Endothelial cell of umbilical vein (primary cell): ENCODE measurements around the gene TCAP. TPM values are rescaled to one million over a fixed set of nuclear protein-coding genes. Genes with fewer than 3 reads are reported as not detected.

Experiments used
- BruUV-seq: library from RNA; stranded (reverse); fragments of 400-500 nt; replicated peaks from 2 replicates; lab custom pipeline; 2021; lab: Mats Ljungman, UMichigan
- CTCF ChIA-PET: fragments of 300-600, 350-600 bp; sonication (Branson Sonifier 250); formaldehyde crosslinking; loops from one replicate; lab custom pipeline; 2021; ENCODE audit warnings: antibody characterized with exemption, inconsistent platforms; lab: Charles Lee
- POLR2A ChIA-PET: fragments of 300-600, 350-600 bp; sonication (Branson Sonifier 250); formaldehyde crosslinking; loops from one replicate; lab custom pipeline; 2021; ENCODE audit warnings: antibody characterized with exemption, inconsistent platforms; lab: Charles Lee
- DNase-seq: peaks from one replicate; pipeline ENCODE4 v3.0.0-alpha.2; 2011; ENCODE audit warnings: low read depth, low spot score
- FAIRE-seq: peaks from 2 replicates; lab custom pipeline; 2011; peaks lifted over from hg19 to GRCh38; lab: Jason Lieb, UNC
- H2AFZ ChIP-seq: 2 replicates; pipeline ENCODE4 v1.6.0; 2012; ENCODE audit warnings: low read depth, low read length, control low read depth, inconsistent platforms
- H3K27ac ChIP-seq: 2 replicates; pipeline ENCODE4 v1.5.1; 2011; ENCODE audit warnings: low read depth, mild to moderate bottlenecking, control low read depth, low read length, moderate library complexity; ENCODE audit not compliant: insufficient read depth
- H3K27me3 ChIP-seq, 2 experiments: 2 replicates each; pipeline versions ENCODE4 v1.6.0 to v1.6.1; 2011; ENCODE audit warnings: low read length in 2 of 2, mixed read lengths in 1 of 2; ENCODE audit not compliant: control insufficient read depth in 2 of 2, insufficient read depth in 2 of 2
- H3K36me3 ChIP-seq, 2 experiments: 2 replicates in 1 of 2; 3 replicates in 1 of 2; pipeline ENCODE4 v1.5.1; 2011; ENCODE audit warnings: low read length in 2 of 2, mild to moderate bottlenecking in 1 of 2, moderate library complexity in 1 of 2; ENCODE audit not compliant: control insufficient read depth in 2 of 2, insufficient read depth in 2 of 2; ENCODE audit errors: extremely low read depth in 1 of 2
- H3K4me1 ChIP-seq: 3 replicates; pipeline ENCODE4 v1.5.1; 2011; ENCODE audit warnings: mild to moderate bottlenecking, low read length; ENCODE audit not compliant: control insufficient read depth, insufficient read depth; ENCODE audit errors: extremely low read depth
- H3K4me2 ChIP-seq: 2 replicates; pipeline ENCODE4 v1.6.1; 2011; ENCODE audit warnings: low read length, control low read depth, mixed read lengths; ENCODE audit not compliant: insufficient read depth
- H3K4me3 ChIP-seq, 3 experiments: fragments of 200-600 bp in 1 of 3; sonication (generic), shearing (Covaris generic) in 1 of 3; replicated peaks in 1 of 3; 2 replicates each; pipeline ENCODE4 v1.5.1; 2011 to 2016; ENCODE audit warnings: control low read depth in 3 of 3, low read length in 3 of 3, mild to moderate bottlenecking in 2 of 3, inconsistent platforms in 1 of 3, low read depth in 1 of 3, moderate library complexity in 1 of 3; ENCODE audit not compliant: insufficient read depth in 1 of 3
- H3K79me2 ChIP-seq: 2 replicates; pipeline ENCODE4 v1.6.0; 2012; ENCODE audit warnings: low read length, inconsistent platforms; ENCODE audit not compliant: control insufficient read depth, insufficient read depth
- H3K9ac ChIP-seq: replicated peaks from 2 replicates; pipeline ENCODE3; 2011; ENCODE audit warnings: low read length, control low read depth; ENCODE audit not compliant: insufficient read depth; ENCODE audit errors: extremely low read depth
- H3K9me1 ChIP-seq: replicated peaks from 3 replicates; pipeline ENCODE4 v1.6.0; 2011; ENCODE audit warnings: mild to moderate bottlenecking, low read length; ENCODE audit not compliant: control insufficient read depth, insufficient read depth; ENCODE audit errors: extremely low read depth
- H3K9me3 ChIP-seq: replicated peaks from 2 replicates; pipeline ENCODE4 v1.5.1; 2012; ENCODE audit warnings: low read length, inconsistent platforms; ENCODE audit not compliant: control insufficient read depth, insufficient read depth
- H4K20me1 ChIP-seq: replicated peaks from 2 replicates; pipeline ENCODE3; 2011; ENCODE audit warnings: mild to moderate bottlenecking, low read length; ENCODE audit not compliant: control insufficient read depth, insufficient read depth; ENCODE audit errors: extremely low read depth
- CTCF ChIP-seq, 2 donors: IDR thresholded peaks; 1 replicate in 1 of 2; 2 replicates in 1 of 2; pipeline ENCODE4 v1.5.1; 2011; ENCODE audit warnings: low read length in 2 of 2, mild to moderate bottlenecking in 2 of 2, moderate library complexity in 2 of 2, control low read depth in 1 of 2, inconsistent platforms in 1 of 2, low read depth in 1 of 2; ENCODE audit not compliant: insufficient read depth in 1 of 2; ENCODE audit errors: extremely low read depth in 1 of 2
- EZH2 ChIP-seq: IDR thresholded peaks from 2 replicates; pipeline ENCODE4 v1.6.1; 2012; ENCODE audit warnings: borderline replicate concordance, low read depth, mild to moderate bottlenecking, moderate library complexity, low read length, inconsistent platforms; ENCODE audit not compliant: severe bottlenecking
- JUN ChIP-seq: IDR thresholded peaks from 2 replicates; pipeline ENCODE4 v1.6.1; 2011; ENCODE audit warnings: borderline replicate concordance, low read depth; ENCODE audit not compliant: insufficient read length, insufficient read depth
- MAX ChIP-seq: IDR thresholded peaks from 2 replicates; pipeline ENCODE4 v1.6.1; 2011; ENCODE audit not compliant: insufficient read depth, insufficient read length
- MYC ChIP-seq: IDR thresholded peaks from one replicate; pipeline ENCODE4 v1.6.1; 2011; ENCODE audit warnings: mild to moderate bottlenecking, low read depth, low read length
- POLR2A ChIP-seq: IDR thresholded peaks from 2 replicates; pipeline ENCODE4 v1.6.1; 2012; ENCODE audit warnings: low read depth, mild to moderate bottlenecking, control low read depth, low read length
- dilution Hi-C: fragments of 300-500 bp; cut with MboI; formaldehyde crosslinking; loops from one replicate; pipeline ENCODE4 v1.15.0; 2019; ENCODE audit warnings: low sequenced_read_pairs; ENCODE audit not compliant: extremely low pct_ligation_motif_present
- intact Hi-C: fragments of 100-400 bp; cut with micrococcal nuclease; formaldehyde crosslinking; loops from one replicate; pipeline ENCODE4 v1.10.0; 2022
- polyA plus RNA-seq, 4 experiments: library from polyadenylated mRNA; depleted of rRNA in 3 of 4; stranded (reverse) in 3 of 4; unstranded in 1 of 4; fragments of >200 nt; gene quantifications; 2 replicates each; pipeline versions ENCODE4 v1.2.1 to v1.2.3, GENCODE V29; 2011 to 2012; ENCODE audit warnings: missing spikeins in 1 of 4
- total RNA-seq: library from RNA; stranded (reverse); gene quantifications from 2 replicates; pipeline ENCODE4 v1.2.3, GENCODE V29; 2021

Gene TCAP
- total and polyA plus RNA-seq, 2 donors (not counting 3 experiments of a cell fraction or from before 2014, with no cell fraction given), result 0.51 to 0.93 TPM

- no peak overlapping the region for H2AFZ ChIP-seq
- ChIA-PET POLR2A (no interaction called here), CTCF (interaction anchor here (1.0 to 9.3 kb wide), 15 partner anchors 9 to 117 kb away, joined by 3 to 114 read pairs (median 8); partner anchors contain the start of genes PNMT, STARD3 and TCAP)
- BruUV-seq, result no TSS peak
- no peaks in the 10 kb centered on the region for H3K4me1 ChIP-seq
- no peaks in the 10 kb centered on the region for H3K9me1 ChIP-seq
- FAIRE-seq (no peak), DNase-seq (peak; percentile 42)
- H3K36me3 ChIP-seq, result no peaks in the 10 kb centered on the region
- H3K27ac ChIP-seq, result no peak overlapping the region
- H3K4me3 ChIP-seq, result no peak overlapping the region
- intact Hi-C loops (loop anchor here (2.0 kb wide), 1 partner anchor 30 kb away; no protein-coding TSS in a partner anchor), dilution Hi-C loops (no loop called here)
- H3K9me3 ChIP-seq, result no peaks in the 10 kb centered on the region
- TF ChIP-seq MYC (no peak), MAX (no peak), CTCF (IDR thresholded peaks at IDR 0.05; ENCODE audit: extremely low read depth in 1 of 2, insufficient read depth in 1 of 2, low read depth in 1 of 2, low read length in 2 of 2) (no peak), POLR2A (no peak), JUN (no peak), EZH2 (no peak)
- H3K27me3 ChIP-seq, result no peaks in the 10 kb centered on the region
- H4K20me1 ChIP-seq, result no peaks in the 10 kb centered on the region
- H3K79me2 ChIP-seq, result no peaks in the 10 kb centered on the region
- H3K9ac ChIP-seq, result no peak overlapping the region
- H3K4me2 ChIP-seq, result no peak overlapping the region
Observed at GRCh38 chr17:39652587-39653315, 12.4 kb upstream of the TCAP start.
